Measurements from ENCODE around the gene FUZ. TPM values are rescaled to one million over a fixed set of nuclear protein-coding genes. Genes with fewer than 3 reads are reported as not detected.

FUZ gene
- total and polyA plus RNA-seq, 2 donors: 16.6 to 20.9 TPM

DNA sequence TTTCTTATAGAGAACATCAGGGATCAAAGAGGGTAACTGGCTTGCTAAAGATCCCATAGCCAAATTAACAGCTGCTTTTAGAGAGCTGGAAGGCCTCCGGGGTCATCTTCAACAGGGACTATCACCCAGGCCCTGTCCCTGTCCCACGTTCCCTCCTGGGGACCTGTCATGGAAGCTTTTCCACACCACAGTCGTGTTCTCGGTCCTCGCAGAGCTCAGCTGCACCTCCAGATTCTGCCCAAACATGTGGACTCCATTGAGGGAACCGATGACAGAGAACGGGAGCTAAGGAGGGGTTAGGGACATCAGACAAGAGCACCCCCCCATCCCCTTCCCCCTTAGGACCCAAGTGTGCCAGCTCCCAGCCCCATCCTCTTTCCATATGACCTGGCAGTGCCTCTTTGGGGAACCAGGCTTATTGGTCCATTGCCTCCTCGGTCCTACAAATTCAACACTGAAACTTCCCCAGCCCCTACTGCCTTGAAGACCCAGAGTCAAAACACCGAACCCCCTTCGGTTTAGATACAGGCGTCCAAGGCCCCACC is 568 bp downstream of the FUZ start:
- H3K4me3 ChIP-seq (ENCODE audit: low read length in 2 of 2): peak overlapping the region; percentile 77 to 88
- H3K27me3 ChIP-seq (ENCODE audit: control insufficient read depth in 2 of 2, insufficient read depth in 1 of 2, low read length in 1 of 2): peaks cover 0 to 8% of the 10 kb centered on the region in 2 donors
- no peaks in the 10 kb centered on the region for H3K9me3 ChIP-seq (ENCODE audit: control insufficient read depth in 2 of 2, insufficient read depth in 1 of 2, low read length in 1 of 2)
- H3K4me1 ChIP-seq (ENCODE audit: control insufficient read depth in 2 of 2, insufficient read depth in 2 of 2, low read length in 2 of 2): peaks cover 10 to 45% of the 10 kb centered on the region in 2 donors
- H3K27ac ChIP-seq (ENCODE audit: low read depth in 1 of 2, low read length in 1 of 2): peak overlapping the region; percentile 86 to 96
- peaks cover 3 to 4% of the 10 kb centered on the region in 2 donors for H3K36me3 ChIP-seq (ENCODE audit: control insufficient read depth in 2 of 2, insufficient read depth in 2 of 2, low read length in 1 of 2)
- WGBS: 54% methylated on average over 11 of the region's 11 CpGs
- no peak for DNase-seq (ENCODE audit: low read depth in 6 of 9, low spot score in 9 of 9)

GRCh38 chr19:49811328-49811727 is 1.8 kb downstream of the FUZ start:
- Histone ChIP-seq H3K36me3 (ENCODE audit: control insufficient read depth in 2 of 2, insufficient read depth in 2 of 2, low read length in 1 of 2) (peaks cover 6 to 10% of the 10 kb centered on the region in 2 donors), H3K9me3 (ENCODE audit: control insufficient read depth in 2 of 2, insufficient read depth in 1 of 2, low read length in 1 of 2) (no peaks in the 10 kb centered on the region), H3K27ac (ENCODE audit: low read depth in 1 of 2, low read length in 1 of 2) (no peak overlapping the region), H3K4me3 (ENCODE audit: low read length in 2 of 2) (no peak overlapping the region), H3K4me1 (ENCODE audit: control insufficient read depth in 2 of 2, insufficient read depth in 2 of 2, low read length in 2 of 2) (peaks cover 6 to 40% of the 10 kb centered on the region in 2 donors), H3K27me3 (ENCODE audit: control insufficient read depth in 2 of 2, insufficient read depth in 1 of 2, low read length in 1 of 2) (peaks cover 0 to 8% of the 10 kb centered on the region in 2 donors)
- no peak for DNase-seq (ENCODE audit: low read depth in 6 of 9, low spot score in 9 of 9)
- over 99% methylated on average over 6 of the region's 6 CpGs for WGBS

- H3K4me3 ChIP-seq (ENCODE audit: low read length in 2 of 2): no peak overlapping the region
- H3K27me3 ChIP-seq (ENCODE audit: control insufficient read depth in 2 of 2, insufficient read depth in 1 of 2, low read length in 1 of 2): peaks cover 0 to 8% of the 10 kb centered on the region in 2 donors
- H3K4me1 ChIP-seq (ENCODE audit: control insufficient read depth in 2 of 2, insufficient read depth in 2 of 2, low read length in 2 of 2): peaks cover 6 to 39% of the 10 kb centered on the region in 2 donors
- no peak overlapping the region for H3K27ac ChIP-seq (ENCODE audit: low read depth in 1 of 2, low read length in 1 of 2)
- DNase-seq (ENCODE audit: low read depth in 6 of 9, low spot score in 9 of 9): no peak
- H3K9me3 ChIP-seq (ENCODE audit: control insufficient read depth in 2 of 2, insufficient read depth in 1 of 2, low read length in 1 of 2): no peaks in the 10 kb centered on the region
- WGBS: 98% methylated on average over 5 of the region's 5 CpGs
- peaks cover 11 to 19% of the 10 kb centered on the region in 2 donors for H3K36me3 ChIP-seq (ENCODE audit: control insufficient read depth in 2 of 2, insufficient read depth in 2 of 2, low read length in 1 of 2)
These were observed 3.1 kb downstream of the FUZ start for GRCh38 chr19:49809941-49810389.

DNA sequence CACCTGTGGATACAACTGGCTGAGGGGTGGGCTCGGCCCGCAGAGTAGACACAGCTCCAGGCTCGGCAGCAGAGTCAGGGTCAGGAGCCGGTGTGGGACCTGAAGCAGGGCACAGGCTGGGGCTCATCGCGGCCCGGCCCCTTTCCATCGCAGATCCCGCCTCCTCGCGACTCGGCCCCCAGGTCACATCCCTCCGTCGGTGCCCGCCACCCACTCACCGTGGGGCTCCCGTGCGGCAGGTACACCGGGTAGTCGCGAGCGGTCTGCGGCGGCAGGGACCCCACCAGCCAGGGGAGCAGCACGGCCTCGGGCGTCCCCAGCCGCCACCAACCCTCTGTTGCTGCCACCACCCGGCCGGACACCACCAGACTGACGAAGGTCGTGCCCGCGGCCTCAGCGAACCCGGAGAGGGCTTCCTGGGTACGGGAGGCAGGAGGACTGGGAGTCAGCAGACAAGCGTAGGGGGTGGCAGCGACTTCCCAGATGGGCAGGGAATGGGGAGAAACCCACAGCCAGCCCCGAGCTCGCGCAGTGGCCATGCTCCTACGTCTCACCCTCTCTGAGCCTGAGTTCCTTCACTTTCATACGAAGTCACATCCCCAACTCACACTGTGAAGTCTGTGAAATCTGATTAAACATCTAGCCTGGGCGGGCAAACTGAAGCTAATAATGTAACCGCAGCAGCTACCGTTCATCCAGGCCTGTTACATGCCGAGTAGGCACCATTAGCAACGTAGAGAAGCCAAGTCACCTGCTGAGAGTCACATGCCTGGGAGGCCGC is 3.7 kb downstream of the FUZ start:
- Histone ChIP-seq H3K27ac (ENCODE audit: low read depth in 1 of 2, low read length in 1 of 2) (no peak overlapping the region), H3K36me3 (ENCODE audit: control insufficient read depth in 2 of 2, insufficient read depth in 2 of 2, low read length in 1 of 2) (peaks cover 11 to 19% of the 10 kb centered on the region in 2 donors), H3K4me1 (ENCODE audit: control insufficient read depth in 2 of 2, insufficient read depth in 2 of 2, low read length in 2 of 2) (peaks cover 6 to 39% of the 10 kb centered on the region in 2 donors), H3K9me3 (ENCODE audit: control insufficient read depth in 2 of 2, insufficient read depth in 1 of 2, low read length in 1 of 2) (no peaks in the 10 kb centered on the region), H3K27me3 (ENCODE audit: control insufficient read depth in 2 of 2, insufficient read depth in 1 of 2, low read length in 1 of 2) (peaks cover 0 to 8% of the 10 kb centered on the region in 2 donors), H3K4me3 (ENCODE audit: low read length in 2 of 2) (peak overlapping the region; percentile 49 to 53)
- WGBS: 22% methylated on average over 50 of the region's 50 CpGs
- DNase-seq (ENCODE audit: low read depth in 6 of 9, low spot score in 9 of 9): no peak

GRCh38 chr19:49808711-49809159 is 4.4 kb downstream of the FUZ start:
- Histone ChIP-seq H3K4me1 (ENCODE audit: control insufficient read depth in 2 of 2, insufficient read depth in 2 of 2, low read length in 2 of 2) (peaks cover 6 to 39% of the 10 kb centered on the region in 2 donors), H3K9me3 (ENCODE audit: control insufficient read depth in 2 of 2, insufficient read depth in 1 of 2, low read length in 1 of 2) (no peaks in the 10 kb centered on the region), H3K27ac (ENCODE audit: low read depth in 1 of 2, low read length in 1 of 2) (no peak overlapping the region), H3K36me3 (ENCODE audit: control insufficient read depth in 2 of 2, insufficient read depth in 2 of 2, low read length in 1 of 2) (peaks cover 15 to 20% of the 10 kb centered on the region in 2 donors), H3K4me3 (ENCODE audit: low read length in 2 of 2) (peak overlapping the region; percentile 49 to 53), H3K27me3 (ENCODE audit: control insufficient read depth in 2 of 2, insufficient read depth in 1 of 2, low read length in 1 of 2) (peaks cover 0 to 8% of the 10 kb centered on the region in 2 donors)
- 21% methylated on average over 31 of the region's 31 CpGs for WGBS
- peak in 7 of 9 donors; percentile 57 to 78 (median 70) for DNase-seq (ENCODE audit: low read depth in 6 of 9, low spot score in 9 of 9)

DNA sequence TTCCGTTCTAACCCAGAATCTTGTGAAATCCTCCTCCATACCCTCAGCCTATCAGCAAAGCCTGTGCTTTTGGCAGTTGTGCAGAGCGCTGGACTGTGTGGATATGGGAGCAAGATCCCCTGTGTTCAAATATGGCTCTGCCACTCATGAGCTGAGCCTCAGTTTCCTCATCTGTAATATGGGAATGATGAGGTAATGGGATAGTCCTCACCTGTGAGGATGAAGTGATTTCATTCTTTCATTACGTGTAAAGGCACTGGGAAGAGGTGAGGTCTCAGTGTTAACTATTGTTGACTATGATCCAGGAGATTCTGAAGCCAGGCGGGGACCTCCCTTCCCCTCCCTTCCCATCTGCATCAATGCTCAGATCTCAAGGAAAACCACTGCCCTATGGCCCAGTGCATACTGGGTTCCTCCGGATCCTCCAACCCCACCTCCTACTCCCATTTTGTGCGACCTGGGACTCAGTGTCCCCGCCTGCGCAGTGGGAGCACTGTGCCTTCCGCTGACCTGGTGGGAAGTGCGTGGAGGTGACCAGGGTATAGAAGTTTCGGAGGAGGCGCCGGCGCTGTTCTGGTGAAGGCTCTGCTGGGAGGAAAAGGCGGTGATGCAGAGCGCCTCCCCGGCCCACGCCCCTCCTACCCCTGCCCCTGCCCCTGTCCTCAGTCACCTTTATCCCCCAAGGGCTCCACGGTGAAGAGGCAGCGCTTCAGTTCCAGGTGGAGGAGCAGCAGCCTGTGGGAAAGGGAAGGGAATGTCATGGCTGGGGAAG is 5.0 kb downstream of the FUZ start:
- Histone ChIP-seq H3K4me3 (ENCODE audit: low read length in 2 of 2) (no peak overlapping the region), H3K36me3 (ENCODE audit: control insufficient read depth in 2 of 2, insufficient read depth in 2 of 2, low read length in 1 of 2) (peaks cover 22 to 26% of the 10 kb centered on the region in 2 donors), H3K9me3 (ENCODE audit: control insufficient read depth in 2 of 2, insufficient read depth in 1 of 2, low read length in 1 of 2) (no peaks in the 10 kb centered on the region), H3K27me3 (ENCODE audit: control insufficient read depth in 2 of 2, insufficient read depth in 1 of 2, low read length in 1 of 2) (peaks cover 0 to 8% of the 10 kb centered on the region in 2 donors), H3K27ac (ENCODE audit: low read depth in 1 of 2, low read length in 1 of 2) (peak overlapping the region in 1 of 2 donors; percentile 2), H3K4me1 (ENCODE audit: control insufficient read depth in 2 of 2, insufficient read depth in 2 of 2, low read length in 2 of 2) (peaks cover 6 to 39% of the 10 kb centered on the region in 2 donors)
- WGBS: 94% methylated on average over 20 of the region's 20 CpGs
- DNase-seq (ENCODE audit: low read depth in 6 of 9, low spot score in 9 of 9): no peak

DNA sequence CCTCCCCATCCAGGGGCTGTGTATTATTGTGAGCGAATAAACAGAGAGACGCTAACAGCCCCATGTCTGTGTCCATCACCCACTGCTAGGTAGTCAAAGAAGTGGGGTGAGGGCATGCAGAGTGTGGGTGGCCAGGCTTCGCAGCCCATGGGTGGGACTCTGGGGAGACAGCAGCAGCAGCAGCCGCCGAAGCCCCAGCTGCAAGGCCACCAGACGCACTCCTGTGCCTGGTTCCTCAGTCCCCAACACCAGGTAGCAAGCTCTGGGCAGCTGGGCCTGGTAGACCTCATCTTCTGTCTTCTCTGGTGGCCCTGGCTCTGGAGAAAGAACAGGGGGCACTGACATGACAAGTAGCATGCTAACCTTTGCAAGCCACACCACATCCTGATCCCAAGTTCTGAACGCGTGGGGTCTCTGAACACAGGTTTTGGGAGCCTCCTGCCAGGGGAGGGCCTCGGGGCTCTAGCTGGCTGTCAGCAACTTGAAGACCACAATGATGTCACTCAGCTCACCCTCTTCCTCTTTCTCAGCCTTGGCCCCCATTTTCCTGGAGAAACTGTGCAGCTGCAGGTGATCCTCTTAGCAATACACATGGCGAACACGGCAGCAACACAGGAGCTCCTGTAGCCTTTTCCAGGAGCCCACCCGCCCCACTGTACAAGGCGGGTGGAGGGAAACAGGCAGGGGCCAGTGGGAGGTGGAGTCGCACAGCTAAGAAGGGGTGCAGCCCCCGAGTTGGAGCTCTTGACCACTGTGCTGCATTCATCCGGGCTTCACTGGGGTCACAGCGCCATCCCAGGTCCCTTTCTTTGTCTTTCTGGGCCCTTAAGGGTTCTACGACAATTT is 5.8 kb downstream of the FUZ start:
- peak in 1 of 9 donors; percentile 43 for DNase-seq (ENCODE audit: low read depth in 6 of 9, low spot score in 9 of 9)
- peak overlapping the region in 1 of 2 donors; percentile 10 for H3K27ac ChIP-seq (ENCODE audit: low read depth in 1 of 2, low read length in 1 of 2)
- H3K4me3 ChIP-seq (ENCODE audit: low read length in 2 of 2): no peak overlapping the region
- 61% methylated on average over 18 of the region's 18 CpGs for WGBS
- peaks cover 5 to 32% of the 10 kb centered on the region in 2 donors for H3K4me1 ChIP-seq (ENCODE audit: control insufficient read depth in 2 of 2, insufficient read depth in 2 of 2, low read length in 2 of 2)
- peaks cover 30 to 34% of the 10 kb centered on the region in 2 donors for H3K36me3 ChIP-seq (ENCODE audit: control insufficient read depth in 2 of 2, insufficient read depth in 2 of 2, low read length in 1 of 2)
- peaks cover 0 to 8% of the 10 kb centered on the region in 2 donors for H3K27me3 ChIP-seq (ENCODE audit: control insufficient read depth in 2 of 2, insufficient read depth in 1 of 2, low read length in 1 of 2)
- H3K9me3 ChIP-seq (ENCODE audit: control insufficient read depth in 2 of 2, insufficient read depth in 1 of 2, low read length in 1 of 2): no peaks in the 10 kb centered on the region

GRCh38 chr19:49806620-49806959 is 6.5 kb downstream of the FUZ start:
- 97% methylated on average over 8 of the region's 8 CpGs for WGBS
- Histone ChIP-seq H3K27ac (ENCODE audit: low read depth in 1 of 2, low read length in 1 of 2) (no peak overlapping the region), H3K27me3 (ENCODE audit: control insufficient read depth in 2 of 2, insufficient read depth in 1 of 2, low read length in 1 of 2) (peaks cover 0 to 8% of the 10 kb centered on the region in 2 donors), H3K4me3 (ENCODE audit: low read length in 2 of 2) (no peak overlapping the region), H3K4me1 (ENCODE audit: control insufficient read depth in 2 of 2, insufficient read depth in 2 of 2, low read length in 2 of 2) (peaks cover 2 to 30% of the 10 kb centered on the region in 2 donors), H3K36me3 (ENCODE audit: control insufficient read depth in 2 of 2, insufficient read depth in 2 of 2, low read length in 1 of 2) (peaks cover 37 to 38% of the 10 kb centered on the region in 2 donors), H3K9me3 (ENCODE audit: control insufficient read depth in 2 of 2, insufficient read depth in 1 of 2, low read length in 1 of 2) (no peaks in the 10 kb centered on the region)
- DNase-seq (ENCODE audit: low read depth in 6 of 9, low spot score in 9 of 9): no peak

Measured in thymus (tissue), 11 donors.